SK-N-SH treated with all-trans-retinoic acid at 6 μM for 48 hours (cell line): ENCODE data around the gene PARM1.

ENCODE experiments used
- ATAC-seq: fragments of 200-7000 bp; cut with Tn5 transposase; 3 replicates; pipeline ENCODE4 v1.9.1; 2020; ENCODE audit warnings: mild to moderate bottlenecking, moderate library complexity
- ARNTL ChIP-seq: fragments of 450-650 bp; formaldehyde crosslinking; IDR thresholded peaks from 2 replicates; pipeline ENCODE4 v1.5.0; 2020; ENCODE audit warnings: low read depth, mild to moderate bottlenecking, moderate library complexity, borderline replicate concordance
- BACH2 ChIP-seq: fragments of 250-450 bp; sonication (Bioruptor Pico); IDR thresholded peaks from 2 replicates; pipeline ENCODE4 v1.9.0; 2021; ENCODE audit warnings: mild to moderate bottlenecking, borderline replicate concordance
- CSDC2 ChIP-seq: fragments of 250-450 bp; sonication (Bioruptor Pico); IDR thresholded peaks from 2 replicates; pipeline ENCODE4 v1.5.0; 2020; ENCODE audit warnings: mild to moderate bottlenecking, moderate library complexity
- ESRRG ChIP-seq: fragments of 250-450 bp; sonication (Bioruptor Pico); IDR thresholded peaks from 2 replicates; pipeline ENCODE4 v1.6.1; 2021; ENCODE audit warnings: mild to moderate bottlenecking
- GLIS3 ChIP-seq: fragments of 250-450 bp; sonication (Bioruptor Pico); IDR thresholded peaks from 2 replicates; pipeline ENCODE4 v1.5.0; 2020; ENCODE audit warnings: mild to moderate bottlenecking, moderate library complexity
- ISL1 ChIP-seq: fragments of 250-450 bp; sonication (Bioruptor Pico); IDR thresholded peaks from 2 replicates; pipeline ENCODE4 v2.1.2; 2022; ENCODE audit warnings: mild to moderate bottlenecking, moderate library complexity
- OSR1 ChIP-seq: fragments of 250-450 bp; sonication (Bioruptor Pico); IDR thresholded peaks from 2 replicates; pipeline ENCODE4 v1.8.0; 2022; ENCODE audit warnings: moderate library complexity, mild to moderate bottlenecking, inconsistent platforms
- POU6F1 ChIP-seq: fragments of 250-450 bp; sonication (Bioruptor Pico); IDR thresholded peaks from 2 replicates; pipeline ENCODE4 v1.8.0; 2021; ENCODE audit warnings: low read depth, mild to moderate bottlenecking, moderate library complexity, borderline replicate concordance
- PPARA ChIP-seq: fragments of 250-450 bp; sonication (Bioruptor Pico); IDR thresholded peaks from 2 replicates; pipeline ENCODE4 v1.5.0; 2020; ENCODE audit warnings: mild to moderate bottlenecking, borderline replicate concordance
- RARB ChIP-seq: fragments of 250-450 bp; sonication (Bioruptor Pico); IDR thresholded peaks from 2 replicates; pipeline ENCODE4 v1.8.0; 2021; ENCODE audit warnings: mild to moderate bottlenecking, moderate library complexity
- TCF4 ChIP-seq: fragments of 250-450 bp; sonication (Bioruptor Pico); IDR thresholded peaks from 2 replicates; pipeline ENCODE4 v1.8.0; 2021; ENCODE audit warnings: mild to moderate bottlenecking, moderate library complexity, borderline replicate concordance
- TOX ChIP-seq: fragments of 250-450 bp; sonication (Bioruptor Pico); IDR thresholded peaks from 2 replicates; pipeline ENCODE4 v1.8.0; 2021; ENCODE audit warnings: mild to moderate bottlenecking, moderate library complexity, borderline replicate concordance
- ZC3H10 ChIP-seq: fragments of 250-450 bp; sonication (Bioruptor Pico); IDR thresholded peaks from 2 replicates; pipeline ENCODE4 v1.5.1; 2021; ENCODE audit warnings: mild to moderate bottlenecking, moderate library complexity
- ZFP3 ChIP-seq: fragments of 250-450 bp; sonication (Bioruptor Pico); IDR thresholded peaks from 2 replicates; pipeline ENCODE4 v1.5.0; 2020; ENCODE audit warnings: mild to moderate bottlenecking, moderate library complexity
- ZFP30 ChIP-seq: fragments of 450-650 bp; formaldehyde crosslinking; IDR thresholded peaks from 2 replicates; pipeline ENCODE4 v1.5.0; 2022; ENCODE audit warnings: mild to moderate bottlenecking, moderate library complexity
- ZNF565 ChIP-seq: fragments of 450-650 bp; formaldehyde crosslinking; conservative IDR thresholded peaks from 2 replicates; pipeline ENCODE4 v1.5.0; 2020; ENCODE audit warnings: low read depth, mild to moderate bottlenecking, moderate library complexity
- ZNF70 ChIP-seq: fragments of 450-650 bp; formaldehyde crosslinking; IDR thresholded peaks from 2 replicates; pipeline ENCODE4 v1.5.0; 2020; ENCODE audit warnings: mild to moderate bottlenecking, moderate library complexity
- ZNF8 ChIP-seq: fragments of 450-650 bp; formaldehyde crosslinking; IDR thresholded peaks from 2 replicates; pipeline ENCODE4 v1.5.0; 2020; ENCODE audit warnings: mild to moderate bottlenecking, moderate library complexity
- TF ChIP-seq, protein P1 (sequence below): fragments of 250-450 bp; sonication (Bioruptor Pico); IDR thresholded peaks from 2 replicates; pipeline ENCODE4 v1.5.0; 2020; ENCODE audit warnings: mild to moderate bottlenecking, moderate library complexity
- TF ChIP-seq, protein P2 (sequence below): fragments of 250-450 bp; sonication (Bioruptor Pico); IDR thresholded peaks from 2 replicates; pipeline ENCODE4 v1.8.0; 2020; ENCODE audit warnings: mild to moderate bottlenecking, moderate library complexity, borderline replicate concordance
- TF ChIP-seq, protein P3 (sequence below): fragments of 250-450 bp; sonication (Bioruptor Pico); IDR thresholded peaks from 2 replicates; pipeline ENCODE4 v1.5.1; 2020; ENCODE audit warnings: low read depth, mild to moderate bottlenecking, moderate library complexity
- TF ChIP-seq, protein P4 (sequence below): fragments of 250-450 bp; sonication (Bioruptor Pico); IDR thresholded peaks from 2 replicates; pipeline ENCODE4 v1.5.1; 2021; ENCODE audit warnings: mild to moderate bottlenecking, moderate library complexity

Gene PARM1

DNA sequence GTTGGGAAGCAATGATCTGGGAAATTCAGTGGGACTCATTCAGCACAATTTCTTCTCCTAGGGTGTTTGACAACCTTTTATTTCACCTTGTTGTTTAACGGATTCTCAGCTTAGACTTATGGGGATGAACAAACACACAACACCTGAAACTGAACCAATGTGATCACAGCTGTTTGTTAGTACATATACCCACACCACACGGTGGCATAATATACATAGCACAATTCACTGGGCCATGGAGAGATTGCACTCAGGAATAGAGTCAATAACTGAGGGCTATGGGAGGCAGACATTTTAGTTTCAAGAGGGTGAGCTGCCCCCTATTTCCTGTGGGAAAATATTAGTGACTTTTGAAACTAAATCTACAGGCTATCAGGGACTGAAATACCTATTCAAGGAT is 148.0 kb downstream of the PARM1 start:
- no peak for ATAC-seq
- TF ChIP-seq, protein P1, sequence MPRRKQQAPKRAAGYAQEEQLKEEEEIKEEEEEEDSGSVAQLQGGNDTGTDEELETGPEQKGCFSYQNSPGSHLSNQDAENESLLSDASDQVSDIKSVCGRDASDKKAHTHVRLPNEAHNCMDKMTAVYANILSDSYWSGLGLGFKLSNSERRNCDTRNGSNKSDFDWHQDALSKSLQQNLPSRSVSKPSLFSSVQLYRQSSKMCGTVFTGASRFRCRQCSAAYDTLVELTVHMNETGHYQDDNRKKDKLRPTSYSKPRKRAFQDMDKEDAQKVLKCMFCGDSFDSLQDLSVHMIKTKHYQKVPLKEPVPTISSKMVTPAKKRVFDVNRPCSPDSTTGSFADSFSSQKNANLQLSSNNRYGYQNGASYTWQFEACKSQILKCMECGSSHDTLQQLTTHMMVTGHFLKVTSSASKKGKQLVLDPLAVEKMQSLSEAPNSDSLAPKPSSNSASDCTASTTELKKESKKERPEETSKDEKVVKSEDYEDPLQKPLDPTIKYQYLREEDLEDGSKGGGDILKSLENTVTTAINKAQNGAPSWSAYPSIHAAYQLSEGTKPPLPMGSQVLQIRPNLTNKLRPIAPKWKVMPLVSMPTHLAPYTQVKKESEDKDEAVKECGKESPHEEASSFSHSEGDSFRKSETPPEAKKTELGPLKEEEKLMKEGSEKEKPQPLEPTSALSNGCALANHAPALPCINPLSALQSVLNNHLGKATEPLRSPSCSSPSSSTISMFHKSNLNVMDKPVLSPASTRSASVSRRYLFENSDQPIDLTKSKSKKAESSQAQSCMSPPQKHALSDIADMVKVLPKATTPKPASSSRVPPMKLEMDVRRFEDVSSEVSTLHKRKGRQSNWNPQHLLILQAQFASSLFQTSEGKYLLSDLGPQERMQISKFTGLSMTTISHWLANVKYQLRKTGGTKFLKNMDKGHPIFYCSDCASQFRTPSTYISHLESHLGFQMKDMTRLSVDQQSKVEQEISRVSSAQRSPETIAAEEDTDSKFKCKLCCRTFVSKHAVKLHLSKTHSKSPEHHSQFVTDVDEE (CRISPR knock-in tag): no peak
- no peak for TF ChIP-seq ZFP3 (CRISPR knock-in tag)
- TF ChIP-seq PPARA (CRISPR knock-in tag): no peak
- TF ChIP-seq ZC3H10 (CRISPR knock-in tag): no peak
- TF ChIP-seq OSR1 (CRISPR knock-in tag): no peak
- no peak for TF ChIP-seq ARNTL (CRISPR knock-in tag)
- no peak for TF ChIP-seq ISL1 (CRISPR knock-in tag)
- TF ChIP-seq, protein P2, sequence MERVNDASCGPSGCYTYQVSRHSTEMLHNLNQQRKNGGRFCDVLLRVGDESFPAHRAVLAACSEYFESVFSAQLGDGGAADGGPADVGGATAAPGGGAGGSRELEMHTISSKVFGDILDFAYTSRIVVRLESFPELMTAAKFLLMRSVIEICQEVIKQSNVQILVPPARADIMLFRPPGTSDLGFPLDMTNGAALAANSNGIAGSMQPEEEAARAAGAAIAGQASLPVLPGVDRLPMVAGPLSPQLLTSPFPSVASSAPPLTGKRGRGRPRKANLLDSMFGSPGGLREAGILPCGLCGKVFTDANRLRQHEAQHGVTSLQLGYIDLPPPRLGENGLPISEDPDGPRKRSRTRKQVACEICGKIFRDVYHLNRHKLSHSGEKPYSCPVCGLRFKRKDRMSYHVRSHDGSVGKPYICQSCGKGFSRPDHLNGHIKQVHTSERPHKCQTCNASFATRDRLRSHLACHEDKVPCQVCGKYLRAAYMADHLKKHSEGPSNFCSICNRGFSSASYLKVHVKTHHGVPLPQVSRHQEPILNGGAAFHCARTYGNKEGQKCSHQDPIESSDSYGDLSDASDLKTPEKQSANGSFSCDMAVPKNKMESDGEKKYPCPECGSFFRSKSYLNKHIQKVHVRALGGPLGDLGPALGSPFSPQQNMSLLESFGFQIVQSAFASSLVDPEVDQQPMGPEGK (CRISPR knock-in tag): no peak
- no peak for TF ChIP-seq TOX (CRISPR knock-in tag)
- no peak for TF ChIP-seq POU6F1 (CRISPR knock-in tag)
- no peak for TF ChIP-seq GLIS3 (CRISPR knock-in tag)
- no peak for TF ChIP-seq ZFP30
- no peak for TF ChIP-seq ZNF70
- no peak for TF ChIP-seq RARB (CRISPR knock-in tag)
- TF ChIP-seq, protein P3, sequence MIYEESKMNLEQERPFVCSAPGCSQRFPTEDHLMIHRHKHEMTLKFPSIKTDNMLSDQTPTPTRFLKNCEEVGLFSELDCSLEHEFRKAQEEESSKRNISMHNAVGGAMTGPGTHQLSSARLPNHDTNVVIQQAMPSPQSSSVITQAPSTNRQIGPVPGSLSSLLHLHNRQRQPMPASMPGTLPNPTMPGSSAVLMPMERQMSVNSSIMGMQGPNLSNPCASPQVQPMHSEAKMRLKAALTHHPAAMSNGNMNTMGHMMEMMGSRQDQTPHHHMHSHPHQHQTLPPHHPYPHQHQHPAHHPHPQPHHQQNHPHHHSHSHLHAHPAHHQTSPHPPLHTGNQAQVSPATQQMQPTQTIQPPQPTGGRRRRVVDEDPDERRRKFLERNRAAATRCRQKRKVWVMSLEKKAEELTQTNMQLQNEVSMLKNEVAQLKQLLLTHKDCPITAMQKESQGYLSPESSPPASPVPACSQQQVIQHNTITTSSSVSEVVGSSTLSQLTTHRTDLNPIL (CRISPR knock-in tag): no peak
- no peak for TF ChIP-seq TCF4 (CRISPR knock-in tag)
- TF ChIP-seq, all 23 proteins: peak for 0

DNA sequence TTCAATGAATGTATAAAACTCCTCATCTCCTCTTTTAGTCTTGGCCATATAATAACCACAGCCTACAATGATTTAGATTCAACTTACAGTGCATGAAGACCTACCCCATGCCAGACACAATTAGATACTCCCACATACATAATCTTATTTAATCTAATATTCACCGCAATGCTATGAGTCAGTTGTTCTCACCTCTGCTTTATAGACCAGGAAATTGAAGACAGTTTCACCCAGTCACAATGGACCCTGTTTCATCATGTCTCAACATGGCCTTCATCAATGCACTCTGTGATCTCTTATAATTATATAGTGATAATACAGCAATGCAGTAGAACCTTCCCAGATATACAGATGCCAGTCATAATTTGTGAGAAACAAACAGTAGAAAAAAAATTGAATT is 148.6 kb downstream of the PARM1 start:
- TF ChIP-seq RARB (CRISPR knock-in tag): no peak
- TF ChIP-seq POU6F1 (CRISPR knock-in tag): no peak
- TF ChIP-seq, protein P4, sequence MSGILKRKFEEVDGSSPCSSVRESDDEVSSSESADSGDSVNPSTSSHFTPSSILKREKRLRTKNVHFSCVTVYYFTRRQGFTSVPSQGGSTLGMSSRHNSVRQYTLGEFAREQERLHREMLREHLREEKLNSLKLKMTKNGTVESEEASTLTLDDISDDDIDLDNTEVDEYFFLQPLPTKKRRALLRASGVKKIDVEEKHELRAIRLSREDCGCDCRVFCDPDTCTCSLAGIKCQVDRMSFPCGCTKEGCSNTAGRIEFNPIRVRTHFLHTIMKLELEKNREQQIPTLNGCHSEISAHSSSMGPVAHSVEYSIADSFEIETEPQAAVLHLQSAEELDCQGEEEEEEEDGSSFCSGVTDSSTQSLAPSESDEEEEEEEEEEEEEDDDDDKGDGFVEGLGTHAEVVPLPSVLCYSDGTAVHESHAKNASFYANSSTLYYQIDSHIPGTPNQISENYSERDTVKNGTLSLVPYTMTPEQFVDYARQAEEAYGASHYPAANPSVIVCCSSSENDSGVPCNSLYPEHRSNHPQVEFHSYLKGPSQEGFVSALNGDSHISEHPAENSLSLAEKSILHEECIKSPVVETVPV (CRISPR knock-in tag): no peak
- TF ChIP-seq ARNTL (CRISPR knock-in tag): no peak
- TF ChIP-seq, protein P3 (CRISPR knock-in tag): no peak
- no peak for TF ChIP-seq OSR1 (CRISPR knock-in tag)
- no peak for TF ChIP-seq ZFP30
- TF ChIP-seq TCF4 (CRISPR knock-in tag): no peak
- TF ChIP-seq TOX (CRISPR knock-in tag): no peak
- TF ChIP-seq, protein P2 (CRISPR knock-in tag): no peak
- TF ChIP-seq ZNF565 (CRISPR knock-in tag): no peak
- TF ChIP-seq BACH2 (CRISPR knock-in tag): no peak
- TF ChIP-seq CSDC2 (CRISPR knock-in tag): no peak
- no peak for TF ChIP-seq ESRRG (CRISPR knock-in tag)
- TF ChIP-seq ISL1 (CRISPR knock-in tag): no peak
- TF ChIP-seq ZNF8 (CRISPR knock-in tag): no peak
- TF ChIP-seq PPARA (CRISPR knock-in tag): no peak
- TF ChIP-seq GLIS3 (CRISPR knock-in tag): no peak
- TF ChIP-seq ZFP3 (CRISPR knock-in tag): no peak
- no peak for TF ChIP-seq ZNF70
- ATAC-seq: no peak
